ENCODE results near the gene S100A9. TPM values are rescaled to one million over a fixed set of nuclear protein-coding genes. Genes with fewer than 3 reads are reported as not detected.
"Not testable (repeated sequence)": the region's sequence is repeated elsewhere in the genome, so short reads cannot be mapped to it uniquely, and the experiment has no call there.

Gene S100A9
- total RNA-seq, 2 experiments from 2014 or later, result not detected

- no peak for TF ChIP-seq CTCF (IDR thresholded peaks at IDR 0.05)
- ChIA-PET POLR2A (no interaction called here), CTCF (interaction anchor here (0.9 kb wide), 1 partner anchor 152 kb away, joined by 3 read pairs; no protein-coding TSS in a partner anchor)
- intact Hi-C loops (cut with micrococcal nuclease), result no loop called here
- Mint-ChIP-seq H3K27ac (no peak overlapping the region), H3K36me3 (ENCODE audit: low read depth) (no peaks in the 10 kb centered on the region), H3K4me1 (ENCODE audit: low read depth) (no peaks in the 10 kb centered on the region), H3K4me3 (no peak overlapping the region), H3K9me3 (no peaks in the 10 kb centered on the region), H3K27me3 (peaks cover 4% of the 10 kb centered on the region)
- no peak for ATAC-seq
- no peak for DNase-seq
Observed at GRCh38 chr1:153313288-153313687, 44.4 kb upstream of the S100A9 start.

DNA sequence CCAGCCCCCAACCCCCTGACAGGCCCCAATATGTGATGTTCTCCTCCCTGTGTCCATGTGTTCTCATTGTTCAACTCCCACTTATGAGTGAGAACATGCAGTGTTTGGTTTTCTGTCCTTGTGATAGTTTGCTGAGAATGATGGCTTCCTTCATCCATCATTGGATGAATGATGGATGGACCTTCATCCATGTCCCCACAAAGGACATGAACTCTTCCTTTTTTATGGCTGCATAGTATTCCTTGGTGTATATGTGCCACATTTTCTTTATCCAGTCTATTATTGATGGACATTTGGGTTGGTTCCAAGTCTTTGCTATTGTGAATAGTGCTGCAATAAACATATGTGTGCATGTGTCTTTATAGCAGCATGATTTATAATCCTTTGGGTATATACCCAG is 43.3 kb upstream of the S100A9 start:
- CTCF ChIA-PET; intact Hi-C loops (cut with micrococcal nuclease); H3K36me3 Mint-ChIP-seq (ENCODE audit: low read depth); ATAC-seq; H3K9me3 Mint-ChIP-seq; H3K4me1 Mint-ChIP-seq (ENCODE audit: low read depth); H3K27me3 Mint-ChIP-seq; DNase-seq; POLR2A ChIA-PET; H3K4me3 Mint-ChIP-seq; H3K27ac Mint-ChIP-seq: not testable (repeated sequence)

- H3K4me1 Mint-ChIP-seq (ENCODE audit: low read depth); intact Hi-C loops (cut with micrococcal nuclease); POLR2A ChIA-PET; H3K27ac Mint-ChIP-seq; H3K9me3 Mint-ChIP-seq; H3K4me3 Mint-ChIP-seq; DNase-seq; ATAC-seq; H3K36me3 Mint-ChIP-seq (ENCODE audit: low read depth); CTCF ChIA-PET: not testable (repeated sequence)
- H3K27me3 Mint-ChIP-seq, result peaks cover 10% of the 10 kb centered on the region
Observed at GRCh38 chr1:153316013-153316412, 41.6 kb upstream of the S100A9 start.

- H3K27me3 Mint-ChIP-seq, result peaks cover 10% of the 10 kb centered on the region
Observed at GRCh38 chr1:153318145-153318544, 39.5 kb upstream of the S100A9 start.

GRCh38 chr1:153322568-153322967 is 35.1 kb upstream of the S100A9 start:
- Mint-ChIP-seq H3K9me3 (peaks cover 9% of the 10 kb centered on the region), H3K36me3 (ENCODE audit: low read depth) (no peaks in the 10 kb centered on the region), H3K4me3 (no peak overlapping the region), H3K27ac (no peak overlapping the region), H3K4me1 (ENCODE audit: low read depth) (no peaks in the 10 kb centered on the region), H3K27me3 (peaks cover 7% of the 10 kb centered on the region)
- CTCF ChIA-PET, result interaction anchor here (1.0 kb wide), 2 partner anchors 34 to 40 kb away, joined by 3 read pairs; no protein-coding TSS in a partner anchor
- POLR2A ChIA-PET, result no interaction called here
- intact Hi-C loops (cut with micrococcal nuclease), result no loop called here
- DNase-seq, result no peak
- no peak for TF ChIP-seq CTCF (IDR thresholded peaks at IDR 0.05)
- no peak for ATAC-seq

More at GRCh38 chr1:153318145-153318544, 39.5 kb upstream of the S100A9 start:
- ATAC-seq; H3K36me3 Mint-ChIP-seq (ENCODE audit: low read depth); H3K4me1 Mint-ChIP-seq (ENCODE audit: low read depth); intact Hi-C loops (cut with micrococcal nuclease); POLR2A ChIA-PET; CTCF ChIA-PET; H3K9me3 Mint-ChIP-seq; H3K4me3 Mint-ChIP-seq; DNase-seq; H3K27ac Mint-ChIP-seq: not testable (repeated sequence)

GRCh38 chr1:153324912-153325311 is 32.7 kb upstream of the S100A9 start:
- H3K36me3 Mint-ChIP-seq (ENCODE audit: low read depth), result no peaks in the 10 kb centered on the region
- no peak overlapping the region for H3K27ac Mint-ChIP-seq
- intact Hi-C loops (cut with micrococcal nuclease), result no loop called here
- no peaks in the 10 kb centered on the region for H3K4me1 Mint-ChIP-seq (ENCODE audit: low read depth)
- CTCF ChIA-PET, result interaction anchor here (1.2 kb wide), 1 partner anchor 28 kb away, joined by 4 read pairs; no protein-coding TSS in a partner anchor
- H3K9me3 Mint-ChIP-seq, result peaks cover 11% of the 10 kb centered on the region
- TF ChIP-seq CTCF (IDR thresholded peaks at IDR 0.05), result no peak
- H3K4me3 Mint-ChIP-seq, result no peak overlapping the region
- H3K27me3 Mint-ChIP-seq, result peaks cover 4% of the 10 kb centered on the region
- POLR2A ChIA-PET, result no interaction called here
- ATAC-seq, result no peak
- DNase-seq, result no peak

DNA sequence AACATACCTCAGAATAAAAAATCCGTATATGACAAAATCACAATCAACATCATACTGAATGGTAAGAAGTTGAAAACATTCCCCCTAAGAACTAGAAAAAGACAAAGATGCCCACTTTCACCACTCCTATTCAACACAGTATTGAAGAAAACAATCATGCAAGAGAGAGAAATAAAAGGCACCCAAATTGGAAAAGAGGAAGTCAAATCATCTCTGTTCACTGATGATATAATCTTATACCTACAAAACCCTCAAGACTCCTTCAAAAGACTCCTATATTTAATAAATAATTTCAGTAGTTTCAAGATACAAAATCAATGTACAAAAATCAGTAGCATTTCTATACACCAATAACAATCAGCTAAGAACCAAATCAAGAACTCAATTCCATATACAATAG is 23.8 kb upstream of the S100A9 start:
- POLR2A ChIA-PET, result no interaction called here
- no peak overlapping the region for H3K4me3 Mint-ChIP-seq
- CTCF ChIA-PET, result no interaction called here
- no peaks in the 10 kb centered on the region for H3K36me3 Mint-ChIP-seq (ENCODE audit: low read depth)
- DNase-seq (no peak), ATAC-seq (no peak)
- H3K9me3 Mint-ChIP-seq, result peaks cover 4% of the 10 kb centered on the region
- intact Hi-C loops (cut with micrococcal nuclease), result no loop called here
- H3K27ac Mint-ChIP-seq, result no peak overlapping the region
- no peak for TF ChIP-seq CTCF (IDR thresholded peaks at IDR 0.05)
- no peaks in the 10 kb centered on the region for H3K4me1 Mint-ChIP-seq (ENCODE audit: low read depth)
- H3K27me3 Mint-ChIP-seq, result peaks cover 4% of the 10 kb centered on the region
